HepG2 (cell line): Measurements from ENCODE around the gene STYXL1. TPM values are rescaled to one million over a fixed set of nuclear protein-coding genes. Genes with fewer than 3 reads are reported as not detected.
A peak's percentile ranks its signal among the peaks of the same experiment; 100 is the strongest.

Experiments
- ATF7 ChIP-seq, 2 experiments: fragments of 450-650 bp in 1 of 2; sonication (generic) in 1 of 2; formaldehyde crosslinking in 1 of 2; IDR thresholded peaks; 2 replicates each; pipeline versions ENCODE4 v1.4.0 to v1.6.1; 2016 to 2020; ENCODE audit warnings: antibody characterized with exemption in 1 of 2, mild to moderate bottlenecking in 1 of 2, missing genetic modification reagents in 1 of 2
- CCAR2 ChIP-seq: fragments of 200-400 bp; formaldehyde crosslinking; optimal IDR thresholded peaks from 2 replicates; pipeline ENCODE3; 2018; ENCODE audit warnings: low read depth, mild to moderate bottlenecking, low read length, moderate library complexity
- ELF3 ChIP-seq: IDR thresholded peaks from 2 replicates; pipeline ENCODE4 v1.6.1; 2016; ENCODE audit warnings: missing genetic modification reagents, missing compliant biosample characterization
- FOXA3 ChIP-seq: IDR thresholded peaks from 2 replicates; pipeline ENCODE4 v1.6.1; 2016; ENCODE audit warnings: missing genetic modification reagents, missing compliant biosample characterization
- FOXC1 ChIP-seq: sonication (generic); formaldehyde crosslinking; IDR thresholded peaks from 2 replicates; pipeline ENCODE4 v1.8.0; 2022; ENCODE audit warnings: mild to moderate bottlenecking, missing genetic modification reagents, borderline replicate concordance
- FOXK2 ChIP-seq: fragments of 450-650 bp; IDR thresholded peaks from 2 replicates; pipeline ENCODE4 v1.6.1; 2016
- GFI1 ChIP-seq: sonication (generic); formaldehyde crosslinking; IDR thresholded peaks from 2 replicates; pipeline ENCODE4 v1.5.0; 2020; ENCODE audit warnings: missing genetic modification reagents, mild to moderate bottlenecking, borderline replicate concordance
- HNF1A ChIP-seq, 2 experiments: sonication (generic) in 1 of 2; formaldehyde crosslinking in 1 of 2; IDR thresholded peaks; 2 replicates each; pipeline versions ENCODE4 v1.4.0 to v1.6.1; 2016 to 2020; ENCODE audit warnings: borderline replicate concordance in 1 of 2, low read depth in 1 of 2, mild to moderate bottlenecking in 1 of 2, missing genetic modification reagents in 1 of 2
- KAT2B ChIP-seq: fragments of 150-350 bp; IDR thresholded peaks from 2 replicates; pipeline ENCODE4 v1.6.1; 2014; ENCODE audit warnings: low read depth, low read length, borderline replicate concordance
- MNT ChIP-seq: fragments of 450-650 bp; IDR thresholded peaks from 2 replicates; pipeline ENCODE4 v1.6.1; 2016
- NR3C1 ChIP-seq: sonication (generic); formaldehyde crosslinking; IDR thresholded peaks from 2 replicates; pipeline ENCODE4 v1.4.0; 2020; ENCODE audit warnings: missing genetic modification reagents
- PAWR ChIP-seq: sonication (generic); formaldehyde crosslinking; IDR thresholded peaks from 2 replicates; pipeline ENCODE4 v1.4.0; 2020; ENCODE audit warnings: missing genetic modification reagents, mild to moderate bottlenecking, borderline replicate concordance
- SCMH1 ChIP-seq: sonication (generic); formaldehyde crosslinking; IDR thresholded peaks from 2 replicates; pipeline ENCODE4 v1.9.0; 2021; ENCODE audit warnings: missing genetic modification reagents, mild to moderate bottlenecking, borderline replicate concordance
- SP140L ChIP-seq: sonication (generic); formaldehyde crosslinking; IDR thresholded peaks from 2 replicates; pipeline ENCODE4 v1.4.0; 2020; ENCODE audit warnings: missing genetic modification reagents, borderline replicate concordance
- SRSF9 ChIP-seq: fragments of 200-400 bp; formaldehyde crosslinking; IDR thresholded peaks from 2 replicates; pipeline ENCODE4 v1.6.1; 2018; ENCODE audit warnings: borderline replicate concordance, mild to moderate bottlenecking, low read depth, low read length; ENCODE audit not compliant: insufficient read depth, poor library complexity, severe bottlenecking
- XBP1 ChIP-seq: sonication (generic); formaldehyde crosslinking; IDR thresholded peaks from 2 replicates; pipeline ENCODE4 v1.5.0; 2020; ENCODE audit warnings: missing genetic modification reagents
- ZBTB2 ChIP-seq: sonication (generic); formaldehyde crosslinking; IDR thresholded peaks from 2 replicates; pipeline ENCODE4 v1.8.0; 2022; ENCODE audit warnings: low read depth, missing genetic modification reagents
- ZNF256 ChIP-seq: sonication (generic); formaldehyde crosslinking; conservative IDR thresholded peaks from 2 replicates; pipeline ENCODE4 v1.4.0; 2020; ENCODE audit warnings: missing genetic modification reagents
- ZNF670 ChIP-seq: sonication (generic); formaldehyde crosslinking; IDR thresholded peaks from 2 replicates; pipeline ENCODE4 v1.8.0; 2022; ENCODE audit warnings: mild to moderate bottlenecking, missing genetic modification reagents, borderline replicate concordance
- ZNF781 ChIP-seq: sonication (generic); formaldehyde crosslinking; IDR thresholded peaks from 2 replicates; pipeline ENCODE4 v1.5.1; 2020; ENCODE audit warnings: borderline replicate concordance, mild to moderate bottlenecking, missing genetic modification reagents; ENCODE audit errors: not compliant biosample characterization
- polyA plus RNA-seq, 8 experiments: library from polyadenylated mRNA; depleted of rRNA in 3 of 8; stranded (reverse) in 7 of 8; unstranded in 1 of 8; fragments of >200 nt; fragmentation: Illumina TruSeq in 4 of 8; extraction: Trizol in 4 of 8; gene quantifications; 2 replicates each; pipeline versions ENCODE4 v1.2.1 to v1.2.3, GENCODE V29; 2011 to 2016; ENCODE audit warnings: low read depth in 4 of 8, missing spikeins in 1 of 8, mixed read lengths in 1 of 8; ENCODE audit not compliant: insufficient read depth in 1 of 8
- total RNA-seq, 5 experiments: library from RNA; depleted of rRNA; stranded (reverse); fragments of >200 nt; fragmentation: Illumina TruSeq; extraction: Trizol; gene quantifications; 2 replicates each; pipeline ENCODE4 v1.2.3, GENCODE V29; 2016; ENCODE audit warnings: low read depth in 1 of 5
- TF ChIP-seq, protein P1 (sequence below): sonication (generic); formaldehyde crosslinking; IDR thresholded peaks from 2 replicates; pipeline ENCODE4 v1.5.0; 2020; ENCODE audit warnings: missing genetic modification reagents

Gene STYXL1
- total and polyA plus RNA-seq, 2 of the 13 experiments (the other 11 are each of a cell fraction or from before 2014, with no cell fraction given) = 23.9 to 38.3 TPM

GRCh38 chr7:75994388-75995051 is 53.3 kb downstream of the STYXL1 start, which contains the start of gene TMEM120A (continued):
- TF ChIP-seq FOXK2 (no peak), SCMH1 (CRISPR knock-in tag) (no peak), GFI1 (CRISPR knock-in tag) (no peak), PAWR (CRISPR knock-in tag) (no peak), KAT2B (no peak), ZNF670 (CRISPR knock-in tag) (no peak; the same call in 1 of the 2 replicates), ATF7 (IDR thresholded peaks at IDR 0.05) (no peak), ATF7 (CRISPR knock-in tag; IDR thresholded peaks at IDR 0.05) (no peak), MNT (peak; percentile 65), SRSF9 (no peak), XBP1 (CRISPR knock-in tag) (no peak), ZNF781 (CRISPR knock-in tag) (no peak), ZNF256 (CRISPR knock-in tag) (0 out of 2 replicates have a peak, but pooled peaks have one; percentile 32), ZBTB2 (CRISPR knock-in tag) (0 out of 2 replicates have a peak, but pooled peaks have one; percentile 31), FOXA3 (CRISPR knock-in tag) (no peak), SP140L (CRISPR knock-in tag) (no peak), HNF1A (IDR thresholded peaks at IDR 0.05; ENCODE audit: low read depth) (no peak), HNF1A (CRISPR knock-in tag; IDR thresholded peaks at IDR 0.05; ENCODE audit: borderline replicate concordance) (no peak; the same call in 1 of the 2 replicates), CCAR2 (no peak), NR3C1 (no peak), FOXC1 (peak; percentile 77), ELF3 (CRISPR knock-in tag) (0 out of 2 replicates have a peak, but pooled peaks have one; percentile 20)
- TF ChIP-seq, protein P1, sequence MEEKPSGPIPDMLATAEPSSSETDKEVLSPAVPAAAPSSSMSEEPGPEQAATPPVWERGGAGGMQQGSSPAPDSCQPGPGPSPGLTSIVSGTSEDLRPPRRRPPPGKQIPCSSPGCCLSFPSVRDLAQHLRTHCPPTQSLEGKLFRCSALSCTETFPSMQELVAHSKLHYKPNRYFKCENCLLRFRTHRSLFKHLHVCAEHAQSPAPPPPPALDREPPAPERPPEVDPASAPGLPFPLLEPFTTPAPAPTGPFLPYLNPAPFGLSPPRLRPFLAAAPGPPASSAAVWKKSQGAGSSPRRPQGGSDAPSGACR (CRISPR knock-in tag) = 0 out of 2 replicates have a peak, but pooled peaks have one; percentile 44
